GM12878 (cell line): ENCODE measurements around the gene DDX54. TPM values are rescaled to one million over a fixed set of nuclear protein-coding genes. Genes with fewer than 3 reads are reported as not detected.

Experiments
- ATF3 ChIP-seq: IDR thresholded peaks from 2 replicates; pipeline ENCODE4 v1.6.1; 2011; ENCODE audit warnings: low read depth, mild to moderate bottlenecking, low read length, moderate library complexity, borderline replicate concordance; ENCODE audit errors: extremely low read depth
- BHLHE40 ChIP-seq, 2 experiments: fragments of 450-650 bp in 1 of 2; IDR thresholded peaks; 2 replicates each; pipeline ENCODE4 v1.6.1; 2011 to 2017; ENCODE audit warnings: low read depth in 2 of 2, borderline replicate concordance in 1 of 2, improper control_type of control experiment in 1 of 2, low read length in 1 of 2, mild to moderate bottlenecking in 1 of 2
- BMI1 ChIP-seq: fragments of 450-650 bp; IDR thresholded peaks from 2 replicates; pipeline ENCODE4 v1.6.1; 2016; ENCODE audit warnings: mild to moderate bottlenecking, moderate library complexity, borderline replicate concordance
- CBX5 ChIP-seq: sonication (generic); IDR thresholded peaks from 2 replicates; pipeline ENCODE4 v1.6.1; 2016; ENCODE audit warnings: low read depth, moderate library complexity, mild to moderate bottlenecking, inconsistent platforms
- CHD4 ChIP-seq: fragments of 200-600 bp; sonication (generic); IDR thresholded peaks from 2 replicates; pipeline ENCODE4 v1.6.1; 2016; ENCODE audit warnings: mild to moderate bottlenecking
- EP300 ChIP-seq, 2 experiments: fragments of 150-350 bp in 1 of 2; IDR thresholded peaks; 2 replicates each; pipeline ENCODE4 v1.6.1; 2011 to 2012; ENCODE audit warnings: low read depth in 2 of 2, low read length in 2 of 2, borderline replicate concordance in 1 of 2, improper control_type of control experiment in 1 of 2, inconsistent platforms in 1 of 2; ENCODE audit not compliant: control insufficient read depth in 1 of 2
- ETV6 ChIP-seq, 2 experiments: fragments of 450-650 bp in 1 of 2; IDR thresholded peaks in 1 of 2; conservative IDR thresholded peaks in 1 of 2; 2 replicates each; pipeline ENCODE4 v1.6.1; 2014; ENCODE audit warnings: antibody characterized with exemption in 1 of 2, borderline replicate concordance in 1 of 2, low read depth in 1 of 2, mild to moderate bottlenecking in 1 of 2, moderate library complexity in 1 of 2
- HCFC1 ChIP-seq: fragments of 150-350 bp; IDR thresholded peaks from 2 replicates; pipeline ENCODE4 v1.6.1; 2014; ENCODE audit warnings: low read length
- JUNB ChIP-seq: IDR thresholded peaks from 2 replicates; pipeline ENCODE4 v1.6.1; 2016; ENCODE audit warnings: antibody characterized with exemption, mild to moderate bottlenecking
- JUND ChIP-seq: IDR thresholded peaks from 2 replicates; pipeline ENCODE4 v1.6.1; 2012; ENCODE audit warnings: low read depth, mild to moderate bottlenecking, low read length, improper control_type of control experiment, moderate library complexity
- NFIC ChIP-seq: IDR thresholded peaks from 2 replicates; pipeline ENCODE4 v1.6.1; 2012; ENCODE audit warnings: low read depth, mild to moderate bottlenecking, inconsistent platforms, low read length, moderate library complexity
- POLR2AphosphoS5 ChIP-seq: IDR thresholded peaks from 2 replicates; pipeline ENCODE4 v1.6.1; 2011; ENCODE audit warnings: mild to moderate bottlenecking, low read length, inconsistent platforms
- RELA ChIP-seq: fragments of 450-650 bp; IDR thresholded peaks from 2 replicates; pipeline ENCODE4 v1.8.0; 2014; ENCODE audit warnings: borderline replicate concordance; ENCODE audit not compliant: partially characterized antibody
- SP1 ChIP-seq: IDR thresholded peaks from one replicate; pipeline ENCODE4 v1.6.1; 2011; ENCODE audit warnings: low read depth, low read length
- TBL1XR1 ChIP-seq: IDR thresholded peaks from 2 replicates; pipeline ENCODE4 v1.6.1; 2012; ENCODE audit warnings: low read depth, low read length, improper control_type of control experiment
- TCF12 ChIP-seq: IDR thresholded peaks from 2 replicates; pipeline ENCODE4 v1.6.1; 2011; ENCODE audit warnings: low read depth, mild to moderate bottlenecking, low read length
- ZNF207 ChIP-seq: fragments of 450-650 bp; IDR thresholded peaks from 2 replicates; pipeline ENCODE4 v1.6.1; 2014; ENCODE audit warnings: antibody characterized with exemption, mild to moderate bottlenecking, borderline replicate concordance
- polyA plus RNA-seq, 11 experiments: library from polyadenylated mRNA; depleted of rRNA in 4 of 11; unstranded in 6 of 11; stranded (reverse) in 5 of 11; fragments of >200 nt; fragmentation: Nextera tagmentation in 4 of 11; fragmentation: Illumina TruSeq in 1 of 11; extraction: Ambion mirVana in 4 of 11; extraction: Trizol in 1 of 11; gene quantifications; 1 replicate in 1 of 11; 2 replicates in 10 of 11; pipeline versions ENCODE4 v1.2.1 to v1.2.3, GENCODE V29; 2011 to 2016; ENCODE audit warnings: inconsistent platforms in 2 of 11, missing spikeins in 2 of 11, low read depth in 1 of 11
- total RNA-seq, 4 experiments: library from RNA; depleted of rRNA in 3 of 4; stranded (reverse); fragments of >200 nt in 3 of 4; fragmentation: Illumina TruSeq in 1 of 4; extraction: Trizol in 1 of 4; gene quantifications; 2 replicates each; pipeline versions ENCODE4 v1.2.1 to v1.2.3, GENCODE V29; 2013 to 2021
- TF ChIP-seq, protein P1 (sequence below): fragments of 450-650 bp; IDR thresholded peaks from 2 replicates; pipeline ENCODE4 v1.6.1; 2017; ENCODE audit warnings: antibody characterized with exemption, mild to moderate bottlenecking, moderate library complexity
- TF ChIP-seq, protein P2 (sequence below): fragments of 450-650 bp; IDR thresholded peaks from 2 replicates; pipeline ENCODE4 v1.6.1; 2018; ENCODE audit warnings: mild to moderate bottlenecking, low read depth, moderate library complexity; ENCODE audit not compliant: partially characterized antibody
- TF ChIP-seq, protein P3 (sequence below): IDR thresholded peaks from 2 replicates; pipeline ENCODE4 v1.6.1; 2012; ENCODE audit warnings: low read length, inconsistent platforms

Gene DDX54
- total and polyA plus RNA-seq, 10 of the 15 experiments (the other 5 are each of a cell fraction or from before 2014, with no cell fraction given), result 1.9 to 115 (median 56.3) TPM

DNA sequence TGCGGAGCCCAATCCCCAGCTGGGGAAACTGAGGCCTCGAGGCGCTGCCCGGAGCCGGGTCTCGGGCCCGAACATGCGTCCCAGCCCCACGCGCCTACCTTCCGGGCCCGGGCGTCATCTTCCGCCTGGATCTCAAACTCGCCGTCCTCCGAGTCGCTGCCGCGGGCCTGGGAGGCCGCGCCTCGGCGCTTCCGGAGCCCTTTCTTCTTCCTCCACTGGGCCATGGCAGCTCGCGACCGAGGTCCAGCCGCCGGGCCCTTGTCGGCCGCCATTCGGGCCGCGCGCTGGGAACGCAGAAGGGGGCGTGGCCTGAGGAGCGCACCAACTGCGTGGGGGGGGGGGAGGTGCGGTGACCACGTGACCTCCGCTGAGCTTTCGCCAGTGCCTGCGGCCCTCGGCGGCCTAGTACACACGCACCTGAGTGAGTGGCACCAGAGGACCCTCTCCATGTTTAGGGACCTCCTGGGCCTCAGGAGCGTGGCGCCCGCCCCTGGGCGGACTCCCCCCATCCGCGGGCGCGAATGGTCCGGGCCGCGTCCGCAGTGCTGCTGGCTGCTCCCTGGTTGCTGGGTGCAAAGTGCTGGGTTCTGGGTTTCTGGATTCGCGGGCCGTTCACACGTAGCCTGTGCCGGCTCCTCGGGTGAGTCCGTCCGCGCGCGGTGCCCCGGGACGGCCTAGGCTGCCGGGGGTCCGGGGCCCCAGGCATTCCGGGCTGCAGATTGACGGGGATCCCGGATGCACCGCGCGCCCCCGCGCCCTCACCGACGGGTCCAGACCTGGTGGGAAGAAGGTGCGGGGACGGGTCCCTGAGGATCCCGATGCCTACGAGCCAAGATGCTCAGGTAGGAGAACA, at the start of gene DDX54, which contains the start of gene RITA1 (continued):
- TF ChIP-seq, protein P1, sequence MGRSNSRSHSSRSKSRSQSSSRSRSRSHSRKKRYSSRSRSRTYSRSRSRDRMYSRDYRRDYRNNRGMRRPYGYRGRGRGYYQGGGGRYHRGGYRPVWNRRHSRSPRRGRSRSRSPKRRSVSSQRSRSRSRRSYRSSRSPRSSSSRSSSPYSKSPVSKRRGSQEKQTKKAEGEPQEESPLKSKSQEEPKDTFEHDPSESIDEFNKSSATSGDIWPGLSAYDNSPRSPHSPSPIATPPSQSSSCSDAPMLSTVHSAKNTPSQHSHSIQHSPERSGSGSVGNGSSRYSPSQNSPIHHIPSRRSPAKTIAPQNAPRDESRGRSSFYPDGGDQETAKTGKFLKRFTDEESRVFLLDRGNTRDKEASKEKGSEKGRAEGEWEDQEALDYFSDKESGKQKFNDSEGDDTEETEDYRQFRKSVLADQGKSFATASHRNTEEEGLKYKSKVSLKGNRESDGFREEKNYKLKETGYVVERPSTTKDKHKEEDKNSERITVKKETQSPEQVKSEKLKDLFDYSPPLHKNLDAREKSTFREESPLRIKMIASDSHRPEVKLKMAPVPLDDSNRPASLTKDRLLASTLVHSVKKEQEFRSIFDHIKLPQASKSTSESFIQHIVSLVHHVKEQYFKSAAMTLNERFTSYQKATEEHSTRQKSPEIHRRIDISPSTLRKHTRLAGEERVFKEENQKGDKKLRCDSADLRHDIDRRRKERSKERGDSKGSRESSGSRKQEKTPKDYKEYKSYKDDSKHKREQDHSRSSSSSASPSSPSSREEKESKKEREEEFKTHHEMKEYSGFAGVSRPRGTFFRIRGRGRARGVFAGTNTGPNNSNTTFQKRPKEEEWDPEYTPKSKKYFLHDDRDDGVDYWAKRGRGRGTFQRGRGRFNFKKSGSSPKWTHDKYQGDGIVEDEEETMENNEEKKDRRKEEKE, result peak; percentile 96
- no peak for TF ChIP-seq TBL1XR1
- no peak for TF ChIP-seq CHD4
- TF ChIP-seq RELA, result peak; percentile 93
- TF ChIP-seq TCF12, result 0 out of 2 replicates have a peak, but pooled peaks have one; percentile 20
- no peak for TF ChIP-seq EP300 (IDR thresholded peaks at IDR 0.05; ENCODE audit: borderline replicate concordance in 1 of 2, control insufficient read depth in 1 of 2, low read depth in 2 of 2, low read length in 2 of 2)
- no peak for TF ChIP-seq JUNB
- TF ChIP-seq BHLHE40 (IDR thresholded peaks at IDR 0.05; ENCODE audit: borderline replicate concordance in 1 of 2, low read depth in 2 of 2, low read length in 1 of 2), result peak; percentile 94 to 99
- TF ChIP-seq, protein P2, sequence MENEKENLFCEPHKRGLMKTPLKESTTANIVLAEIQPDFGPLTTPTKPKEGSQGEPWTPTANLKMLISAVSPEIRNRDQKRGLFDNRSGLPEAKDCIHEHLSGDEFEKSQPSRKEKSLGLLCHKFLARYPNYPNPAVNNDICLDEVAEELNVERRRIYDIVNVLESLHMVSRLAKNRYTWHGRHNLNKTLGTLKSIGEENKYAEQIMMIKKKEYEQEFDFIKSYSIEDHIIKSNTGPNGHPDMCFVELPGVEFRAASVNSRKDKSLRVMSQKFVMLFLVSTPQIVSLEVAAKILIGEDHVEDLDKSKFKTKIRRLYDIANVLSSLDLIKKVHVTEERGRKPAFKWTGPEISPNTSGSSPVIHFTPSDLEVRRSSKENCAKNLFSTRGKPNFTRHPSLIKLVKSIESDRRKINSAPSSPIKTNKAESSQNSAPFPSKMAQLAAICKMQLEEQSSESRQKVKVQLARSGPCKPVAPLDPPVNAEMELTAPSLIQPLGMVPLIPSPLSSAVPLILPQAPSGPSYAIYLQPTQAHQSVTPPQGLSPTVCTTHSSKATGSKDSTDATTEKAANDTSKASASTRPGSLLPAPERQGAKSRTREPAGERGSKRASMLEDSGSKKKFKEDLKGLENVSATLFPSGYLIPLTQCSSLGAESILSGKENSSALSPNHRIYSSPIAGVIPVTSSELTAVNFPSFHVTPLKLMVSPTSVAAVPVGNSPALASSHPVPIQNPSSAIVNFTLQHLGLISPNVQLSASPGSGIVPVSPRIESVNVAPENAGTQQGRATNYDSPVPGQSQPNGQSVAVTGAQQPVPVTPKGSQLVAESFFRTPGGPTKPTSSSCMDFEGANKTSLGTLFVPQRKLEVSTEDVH, result no peak
- TF ChIP-seq POLR2AphosphoS5, result peak; percentile 83
- TF ChIP-seq JUND, result peak; percentile 97
- no peak for TF ChIP-seq BMI1
- no peak for TF ChIP-seq ETV6 (conservative IDR thresholded peaks at IDR 0.05 in 1 of 2, IDR thresholded peaks at IDR 0.05 in 1 of 2; ENCODE audit: borderline replicate concordance in 1 of 2, low read depth in 1 of 2)
- peak; percentile 44; the same call in 1 of the 2 replicates for TF ChIP-seq HCFC1
- TF ChIP-seq ATF3, result peak; percentile 80; the same call in 1 of the 2 replicates
- TF ChIP-seq NFIC, result 0 out of 2 replicates have a peak, but pooled peaks have one; percentile 45
- TF ChIP-seq, protein P3, sequence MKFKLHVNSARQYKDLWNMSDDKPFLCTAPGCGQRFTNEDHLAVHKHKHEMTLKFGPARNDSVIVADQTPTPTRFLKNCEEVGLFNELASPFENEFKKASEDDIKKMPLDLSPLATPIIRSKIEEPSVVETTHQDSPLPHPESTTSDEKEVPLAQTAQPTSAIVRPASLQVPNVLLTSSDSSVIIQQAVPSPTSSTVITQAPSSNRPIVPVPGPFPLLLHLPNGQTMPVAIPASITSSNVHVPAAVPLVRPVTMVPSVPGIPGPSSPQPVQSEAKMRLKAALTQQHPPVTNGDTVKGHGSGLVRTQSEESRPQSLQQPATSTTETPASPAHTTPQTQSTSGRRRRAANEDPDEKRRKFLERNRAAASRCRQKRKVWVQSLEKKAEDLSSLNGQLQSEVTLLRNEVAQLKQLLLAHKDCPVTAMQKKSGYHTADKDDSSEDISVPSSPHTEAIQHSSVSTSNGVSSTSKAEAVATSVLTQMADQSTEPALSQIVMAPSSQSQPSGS, result no peak
- 0 out of 2 replicates have a peak, but pooled peaks have one; percentile 31 for TF ChIP-seq CBX5
- TF ChIP-seq ZNF207, result peak; percentile 64
- peak; percentile 80 for TF ChIP-seq SP1
